ENCODE measurements around the gene TBPL1.

- TF ChIP-seq CTCF (IDR thresholded peaks at IDR 0.05) (no peak), POLR2A (IDR thresholded peaks at IDR 0.05) (no peak)
Measured at GRCh38 chr6:133969285-133969920, 16.4 kb downstream of the TBPL1 start.

Data from tibial nerve (tissue), 3 donors.